ENCODE results near the gene PC. TPM values are rescaled to one million over a fixed set of nuclear protein-coding genes. Genes with fewer than 3 reads are reported as not detected.

Gene PC
- total RNA-seq, 4 donors from 2014 or later: 13.1 to 67.6 (median 32.1) TPM

- Histone ChIP-seq H3K4me1 (peaks cover 8 to 9% of the 10 kb centered on the region in 2 donors), H3K27me3 (no peaks in the 10 kb centered on the region), H3K27ac (no peak overlapping the region), H3K9me3 (no peaks in the 10 kb centered on the region), H3K4me3 (no peak overlapping the region), H3K36me3 (peaks cover 0 to 16% of the 10 kb centered on the region in 2 donors)
- intact Hi-C loops (cut with DNase I; ENCODE audit: low total_unique reads) (no loop called here), in situ Hi-C loops (cut with MboI; ENCODE audit: low sequenced_read_pairs in 4 of 4) (no loop called here)
- DNase-seq (no peak), ATAC-seq (no peak)
- TF ChIP-seq CTCF (IDR thresholded peaks at IDR 0.05 in 4 of 5, conservative IDR thresholded peaks at IDR 0.05 in 1 of 5): no peak
- TF ChIP-seq POLR2A (IDR thresholded peaks at IDR 0.05): no peak
These were observed 107.0 kb downstream of the PC start for GRCh38 chr11:66851239-66851596.

GRCh38 chr11:66850588-66851238, 107.5 kb downstream of the PC start:
- no peaks in the 10 kb centered on the region for H3K9me3 ChIP-seq
- no peaks in the 10 kb centered on the region for H3K27me3 ChIP-seq
- no peak overlapping the region for H3K4me3 ChIP-seq
- H3K36me3 ChIP-seq: peaks cover 0 to 21% of the 10 kb centered on the region in 2 donors
- ATAC-seq (no peak), DNase-seq (peak in 1 of 2 donors; percentile 11)
- H3K4me1 ChIP-seq: peaks cover 7% of the 10 kb centered on the region in 2 donors
- TF ChIP-seq CTCF (IDR thresholded peaks at IDR 0.05 in 4 of 5, conservative IDR thresholded peaks at IDR 0.05 in 1 of 5) (no peak), POLR2A (IDR thresholded peaks at IDR 0.05) (no peak)
- intact Hi-C loops (cut with DNase I; ENCODE audit: low total_unique reads): no loop called here
- in situ Hi-C loops (cut with MboI; ENCODE audit: low sequenced_read_pairs in 4 of 4): no loop called here
- H3K27ac ChIP-seq: no peak overlapping the region

GRCh38 chr11:66850235-66850587, 108.0 kb downstream of the PC start:
- no peak for DNase-seq

GRCh38 chr11:66849501-66850234, 108.5 kb downstream of the PC start:
- in situ Hi-C loops (cut with MboI; ENCODE audit: low sequenced_read_pairs in 4 of 4) (loop anchor here in 3 of 4 donors (25.0 kb wide), 2 partner anchors 262 to 437 kb away; partner anchors contain the start of genes CCDC87 (in 2 of the 3), CCS (in 2 of the 3) and NPAS4 (in 1 of the 3)), intact Hi-C loops (cut with DNase I; ENCODE audit: low total_unique reads) (no loop called here)
- Histone ChIP-seq H3K36me3 (peaks cover 0 to 31% of the 10 kb centered on the region in 2 donors), H3K9me3 (no peaks in the 10 kb centered on the region), H3K27ac (no peak overlapping the region), H3K27me3 (no peaks in the 10 kb centered on the region), H3K4me3 (no peak overlapping the region), H3K4me1 (peaks cover under 1% of the 10 kb centered on the region in 2 donors)
- TF ChIP-seq POLR2A (IDR thresholded peaks at IDR 0.05): no peak
- TF ChIP-seq CTCF (IDR thresholded peaks at IDR 0.05 in 4 of 5, conservative IDR thresholded peaks at IDR 0.05 in 1 of 5): no peak
- no peak for ATAC-seq
- DNase-seq: no peak

More at GRCh38 chr11:66850235-66850587, 108.0 kb downstream of the PC start:
- intact Hi-C loops (cut with DNase I; ENCODE audit: low total_unique reads): no loop called here
- Histone ChIP-seq H3K4me3 (no peak overlapping the region), H3K4me1 (peaks cover 2% of the 10 kb centered on the region in 2 donors), H3K9me3 (no peaks in the 10 kb centered on the region), H3K27me3 (no peaks in the 10 kb centered on the region), H3K36me3 (peaks cover 0 to 26% of the 10 kb centered on the region in 2 donors), H3K27ac (no peak overlapping the region)
- in situ Hi-C loops (cut with MboI; ENCODE audit: low sequenced_read_pairs in 4 of 4): no loop called here
- ATAC-seq: no peak
- TF ChIP-seq POLR2A (IDR thresholded peaks at IDR 0.05) (no peak), CTCF (IDR thresholded peaks at IDR 0.05 in 4 of 5, conservative IDR thresholded peaks at IDR 0.05 in 1 of 5) (no peak)

Measured in gastrocnemius medialis (tissue), 4 donors.